Transverse colon (tissue), 4 donors: ENCODE measurements around the gene WDR27. TPM values are rescaled to one million over a fixed set of nuclear protein-coding genes. Genes with fewer than 3 reads are reported as not detected.

Experiments used
- DNase-seq: peaks from one replicate; pipeline ENCODE4 v3.0.0-alpha.2; 2019
- H3K27ac ChIP-seq, 4 donors: fragments of 200-600 bp; sonication (generic); 2 replicates each; pipeline ENCODE4 v1.5.1; 2016 to 2018; ENCODE audit warnings: inconsistent platforms in 4 of 4
- H3K27me3 ChIP-seq: fragments of 200-600 bp; sonication (generic); 2 replicates; pipeline ENCODE4 v1.5.1; 2017; ENCODE audit warnings: inconsistent platforms
- H3K36me3 ChIP-seq, 4 donors: fragments of 200-600 bp; sonication (generic); 2 replicates each; pipeline ENCODE4 v1.5.1; 2017 to 2019; ENCODE audit warnings: inconsistent platforms in 4 of 4
- H3K4me1 ChIP-seq, 4 donors: fragments of 200-600 bp; sonication (generic); 2 replicates each; pipeline ENCODE4 v1.5.1; 2017 to 2020; ENCODE audit warnings: inconsistent platforms in 4 of 4
- H3K4me3 ChIP-seq, 4 donors: fragments of 200-600 bp; sonication (generic); 1 replicate in 1 of 4; 2 replicates in 3 of 4; pipeline versions ENCODE4 v1.5.1 to v1.6.1; 2017 to 2019; ENCODE audit warnings: inconsistent platforms in 4 of 4
- H3K9me3 ChIP-seq, 2 donors: fragments of 200-600 bp; sonication (generic); 2 replicates each; pipeline ENCODE4 v1.5.1; 2017 to 2019; ENCODE audit warnings: inconsistent platforms in 2 of 2
- EP300 ChIP-seq: sonication (generic); formaldehyde crosslinking; IDR thresholded peaks from one replicate; pipeline ENCODE4 v1.6.1; 2017; ENCODE audit warnings: antibody characterized with exemption, low read depth
- POLR2A ChIP-seq: fragments of 450-650 bp; IDR thresholded peaks from one replicate; pipeline ENCODE4 v1.6.1; 2016; ENCODE audit warnings: antibody characterized with exemption, mild to moderate bottlenecking, moderate library complexity
- POLR2AphosphoS5 ChIP-seq, 3 donors: sonication (generic); formaldehyde crosslinking; IDR thresholded peaks; one replicate each; pipeline ENCODE4 v1.6.1; 2016; ENCODE audit warnings: antibody characterized with exemption in 3 of 3
- WGBS, 2 donors: methylation state at CpG; one replicate each; pipeline ENCODE4 v1.1.5; 2018; ENCODE audit warnings: low coverage in 1 of 2; 5-methylcytosine and 5-hydroxymethylcytosine counted together
- in situ Hi-C, 4 donors: fragments of 200-750 bp; cut with MboI; loops; one replicate each; pipeline versions ENCODE4 v1.15.0 to v1.15.1; 2017; ENCODE audit warnings: low sequenced_read_pairs in 3 of 4, low pct_ligation_motif_present in 1 of 4, low pct_unique_long_range_greater_than_20kb in 1 of 4
- intact Hi-C: fragments of 100-400 bp; cut with DNase I; formaldehyde crosslinking; loops from one replicate; pipeline ENCODE4 v1.15.1; 2023; ENCODE audit warnings: low total_unique reads
- total RNA-seq, 4 donors: library from RNA; depleted of rRNA; stranded (reverse); fragments of >200 nt; gene quantifications; one replicate each; pipeline ENCODE4 v1.1.0, GENCODE V29; 2016
- TF ChIP-seq, protein P1 (sequence below), 5 experiments: fragments of 200-600 bp in 3 of 5; fragments of 450-650 bp in 2 of 5; sonication (generic) in 3 of 5; IDR thresholded peaks; 1 replicate in 2 of 5; 2 replicates in 3 of 5; pipeline ENCODE4 v1.5.1; 2016 to 2017; ENCODE audit warnings: antibody characterized with exemption in 5 of 5, inconsistent platforms in 3 of 5, mild to moderate bottlenecking in 2 of 5, moderate library complexity in 1 of 5

Gene WDR27
- total RNA-seq, 4 donors from 2014 or later = 44.9 to 75.0 (median 57.0) TPM

DNA sequence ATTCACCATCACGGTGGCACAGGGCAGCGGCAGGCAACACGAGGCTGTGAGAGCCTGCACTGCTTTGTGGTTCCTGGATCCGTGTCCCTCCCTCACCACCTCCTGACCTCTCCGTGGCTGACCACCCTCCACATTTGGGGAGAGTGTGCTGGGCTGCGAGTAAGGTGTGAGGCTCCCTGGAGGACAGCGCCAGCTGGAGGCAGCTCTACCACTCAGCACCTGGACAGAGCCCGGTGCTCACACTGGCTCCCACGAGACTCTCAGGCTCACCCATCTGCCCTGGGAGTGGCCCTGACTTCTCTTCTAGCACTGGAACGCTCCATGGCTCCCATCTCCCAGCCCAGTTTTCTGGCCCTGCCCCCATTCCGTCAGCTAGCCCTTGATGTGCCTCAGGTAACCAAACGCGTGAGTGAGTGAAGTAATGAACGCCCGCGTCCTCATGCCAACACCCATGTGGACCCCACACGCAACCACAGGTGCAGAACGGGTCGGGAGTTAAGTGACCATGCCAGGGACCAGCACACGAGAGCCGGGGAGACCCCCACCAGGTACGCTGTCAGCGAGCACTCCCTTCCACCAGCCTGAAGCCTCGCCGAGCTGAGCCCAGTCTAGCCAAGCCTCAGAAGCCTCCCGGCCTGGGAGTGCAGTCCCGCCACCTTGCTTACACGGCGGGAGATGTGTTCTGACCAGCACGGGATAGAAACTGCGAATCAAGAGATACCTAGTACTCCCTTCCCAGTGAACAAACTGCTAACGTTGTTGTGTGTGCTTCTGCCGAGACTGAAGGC is 137.2 kb downstream of the WDR27 start:
- Histone ChIP-seq H3K9me3 (no peaks in the 10 kb centered on the region), H3K4me1 (no peaks in the 10 kb centered on the region), H3K27ac (no peak overlapping the region), H3K4me3 (no peak overlapping the region), H3K27me3 (no peaks in the 10 kb centered on the region), H3K36me3 (no peaks in the 10 kb centered on the region)
- no peak for TF ChIP-seq POLR2AphosphoS5 (IDR thresholded peaks at IDR 0.05)
- TF ChIP-seq POLR2A = no peak
- 94 to 100% methylated on average over 3 to 31 of the region's 33 CpGs for WGBS, 2 donors
- DNase-seq = no peak
- in situ Hi-C loops (no loop called here), intact Hi-C loops (no loop called here)

DNA sequence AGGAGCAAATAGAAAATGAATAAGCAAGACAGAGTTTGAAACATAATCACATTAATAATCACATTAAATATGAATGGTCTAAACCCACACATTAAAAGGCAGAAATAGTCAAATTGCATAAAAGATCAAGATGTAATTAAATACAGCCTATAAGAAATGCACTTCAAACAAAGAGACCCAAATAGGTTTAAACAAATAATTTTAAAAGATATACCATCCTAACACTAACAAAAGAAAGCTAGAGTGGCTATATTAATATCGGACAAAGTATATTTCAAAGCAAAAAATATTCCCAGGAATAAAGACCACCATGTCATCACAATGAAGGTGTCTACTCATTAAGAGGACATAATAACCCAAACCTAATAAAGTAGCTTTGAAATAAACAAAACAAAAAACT is 140.2 kb downstream of the WDR27 start:
- H3K36me3 ChIP-seq = no peaks in the 10 kb centered on the region
- WGBS, 2 donors = 94 to 100% methylated on average over 1 of the region's 1 CpG
- no peaks in the 10 kb centered on the region for H3K27me3 ChIP-seq
- in situ Hi-C loops (no loop called here), intact Hi-C loops (no loop called here)
- H3K27ac ChIP-seq = no peak overlapping the region
- no peak for DNase-seq
- no peak overlapping the region for H3K4me3 ChIP-seq
- TF ChIP-seq EP300 (no peak), POLR2A (no peak), POLR2AphosphoS5 (IDR thresholded peaks at IDR 0.05) (no peak)
- TF ChIP-seq, protein P1, sequence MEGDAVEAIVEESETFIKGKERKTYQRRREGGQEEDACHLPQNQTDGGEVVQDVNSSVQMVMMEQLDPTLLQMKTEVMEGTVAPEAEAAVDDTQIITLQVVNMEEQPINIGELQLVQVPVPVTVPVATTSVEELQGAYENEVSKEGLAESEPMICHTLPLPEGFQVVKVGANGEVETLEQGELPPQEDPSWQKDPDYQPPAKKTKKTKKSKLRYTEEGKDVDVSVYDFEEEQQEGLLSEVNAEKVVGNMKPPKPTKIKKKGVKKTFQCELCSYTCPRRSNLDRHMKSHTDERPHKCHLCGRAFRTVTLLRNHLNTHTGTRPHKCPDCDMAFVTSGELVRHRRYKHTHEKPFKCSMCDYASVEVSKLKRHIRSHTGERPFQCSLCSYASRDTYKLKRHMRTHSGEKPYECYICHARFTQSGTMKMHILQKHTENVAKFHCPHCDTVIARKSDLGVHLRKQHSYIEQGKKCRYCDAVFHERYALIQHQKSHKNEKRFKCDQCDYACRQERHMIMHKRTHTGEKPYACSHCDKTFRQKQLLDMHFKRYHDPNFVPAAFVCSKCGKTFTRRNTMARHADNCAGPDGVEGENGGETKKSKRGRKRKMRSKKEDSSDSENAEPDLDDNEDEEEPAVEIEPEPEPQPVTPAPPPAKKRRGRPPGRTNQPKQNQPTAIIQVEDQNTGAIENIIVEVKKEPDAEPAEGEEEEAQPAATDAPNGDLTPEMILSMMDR (IDR thresholded peaks at IDR 0.05) = no peak
- H3K9me3 ChIP-seq = no peaks in the 10 kb centered on the region
- peaks cover 0 to 5% (median 0%) of the 10 kb centered on the region in 4 donors for H3K4me1 ChIP-seq

DNA sequence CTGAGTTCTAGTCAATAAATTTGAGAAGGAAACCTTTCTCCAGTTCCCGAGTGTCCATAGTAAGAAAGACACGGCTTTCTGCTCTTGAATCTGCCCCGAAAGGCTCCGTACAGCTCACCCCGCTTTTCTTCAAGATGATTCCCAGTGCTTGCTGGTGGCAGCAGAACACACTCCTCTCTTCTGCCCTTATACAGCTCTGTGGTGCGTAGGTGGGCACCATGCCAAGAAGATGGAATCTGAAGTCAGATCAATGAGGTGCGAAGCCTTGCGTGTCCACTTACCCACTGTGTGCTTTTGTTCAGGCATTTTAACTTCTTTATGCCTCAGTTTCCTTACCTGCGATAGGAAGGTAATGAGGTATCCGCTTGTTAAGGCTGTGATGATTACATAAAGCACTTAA is 142.2 kb downstream of the WDR27 start:
- in situ Hi-C loops = no loop called here
- intact Hi-C loops = no loop called here
- no peak for DNase-seq
- Histone ChIP-seq H3K4me1 (peaks cover 0 to 5% (median 0%) of the 10 kb centered on the region in 4 donors), H3K27ac (no peak overlapping the region), H3K36me3 (no peaks in the 10 kb centered on the region), H3K27me3 (no peaks in the 10 kb centered on the region), H3K9me3 (no peaks in the 10 kb centered on the region), H3K4me3 (no peak overlapping the region)
- TF ChIP-seq, protein P1 (IDR thresholded peaks at IDR 0.05) = no peak
- TF ChIP-seq EP300 = no peak
- no peak for TF ChIP-seq POLR2AphosphoS5 (IDR thresholded peaks at IDR 0.05)
- TF ChIP-seq POLR2A = no peak
- WGBS, 2 donors = 91 to 97% methylated on average over 5 to 10 of the region's 10 CpGs

DNA sequence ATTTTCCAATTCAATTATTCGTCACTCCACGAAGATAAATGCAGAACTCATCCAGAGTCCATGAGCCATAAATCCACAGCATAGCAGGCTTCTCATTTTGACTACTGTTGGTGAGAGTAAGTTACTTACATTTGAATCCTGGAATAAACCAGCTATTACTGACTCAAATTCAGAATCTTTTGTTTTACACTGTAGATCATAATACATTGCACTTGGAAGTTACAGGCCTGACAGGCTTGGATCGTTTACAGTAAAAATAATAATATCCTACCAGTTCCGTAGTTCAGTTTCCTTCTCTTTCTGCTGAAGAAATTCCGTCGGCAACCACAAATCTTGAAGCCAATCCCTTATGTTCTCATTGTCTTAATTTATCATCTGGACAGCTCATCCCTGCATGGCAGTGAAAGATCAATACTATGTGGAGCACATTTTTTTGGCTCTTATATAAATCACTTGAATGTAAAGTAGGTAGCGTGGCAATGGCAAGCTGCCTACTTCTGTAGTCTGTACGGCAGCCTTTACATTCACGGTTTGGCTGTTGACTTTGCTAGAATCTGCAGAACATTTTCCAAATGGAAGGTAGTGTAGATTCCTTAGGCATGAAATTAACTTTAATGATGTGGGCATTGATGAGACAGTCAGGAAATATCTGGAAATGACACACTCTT is 142.9 kb downstream of the WDR27 start:
- DNase-seq = no peak
- peaks cover 0 to 5% (median 0%) of the 10 kb centered on the region in 4 donors for H3K4me1 ChIP-seq
- H3K4me3 ChIP-seq = no peak overlapping the region
- H3K27ac ChIP-seq = no peak overlapping the region
- H3K9me3 ChIP-seq = no peaks in the 10 kb centered on the region
- TF ChIP-seq POLR2AphosphoS5 (IDR thresholded peaks at IDR 0.05) = no peak
- no peak for TF ChIP-seq EP300
- TF ChIP-seq, protein P1 (IDR thresholded peaks at IDR 0.05) = no peak
- no peak for TF ChIP-seq POLR2A
- no peaks in the 10 kb centered on the region for H3K36me3 ChIP-seq
- intact Hi-C loops (no loop called here), in situ Hi-C loops (no loop called here)
- WGBS, 2 donors = 95% methylated on average over 7 to 9 of the region's 9 CpGs
- no peaks in the 10 kb centered on the region for H3K27me3 ChIP-seq
